Activated CD4-positive, alpha-beta T cell treated with anti-CD3 and anti-CD28 coated beads, Interleukin-2, amount 50 U/mL, for 4 hours (primary cell): Measurements from ENCODE around the gene GALNT15.

Experiments used
- DNase-seq, 2 experiments: peaks; one replicate each; pipeline ENCODE4 v3.0.0-alpha.2; 2020

GALNT15 gene

DNA sequence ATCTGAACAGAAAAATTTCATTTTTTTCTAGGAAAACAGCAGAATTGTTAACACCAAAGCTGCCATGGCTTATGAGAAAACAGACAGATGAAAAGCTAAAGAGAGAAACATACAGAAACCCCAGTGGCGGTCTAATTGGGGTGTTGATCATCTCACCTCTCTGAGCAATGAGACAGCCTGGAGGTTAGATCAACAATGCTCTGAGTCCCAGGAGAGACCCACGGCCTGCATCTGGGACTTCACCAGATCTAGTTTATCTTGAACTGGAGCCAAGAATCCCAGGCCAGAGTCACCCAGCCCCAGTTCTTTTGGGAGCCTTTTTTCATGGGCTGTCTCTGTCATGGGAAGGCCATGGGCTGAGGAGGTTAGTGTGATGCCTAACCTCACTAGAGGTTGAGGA is 3.5 kb upstream of the GALNT15 start:
- no peak for DNase-seq

DNA sequence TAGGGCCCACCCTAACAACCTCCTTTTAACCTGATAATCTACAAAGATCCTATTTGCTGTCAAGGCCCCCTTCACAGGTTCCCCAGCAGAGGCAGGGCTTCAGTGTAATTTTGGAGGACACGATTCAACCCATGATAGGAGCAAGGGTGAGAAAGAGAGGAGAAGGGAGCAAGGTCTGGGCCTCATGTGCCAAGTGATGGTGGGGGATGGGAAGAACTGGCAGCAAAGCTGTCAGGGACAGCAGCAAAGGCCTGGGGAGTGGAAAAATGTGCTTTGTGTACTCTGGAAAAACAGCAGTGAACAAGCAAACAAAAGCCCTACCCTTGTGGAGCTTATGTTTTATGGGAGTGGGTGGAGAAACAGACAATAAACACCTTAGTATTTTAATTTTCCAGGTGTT is 2.7 kb upstream of the GALNT15 start:
- DNase-seq: no peak

DNA sequence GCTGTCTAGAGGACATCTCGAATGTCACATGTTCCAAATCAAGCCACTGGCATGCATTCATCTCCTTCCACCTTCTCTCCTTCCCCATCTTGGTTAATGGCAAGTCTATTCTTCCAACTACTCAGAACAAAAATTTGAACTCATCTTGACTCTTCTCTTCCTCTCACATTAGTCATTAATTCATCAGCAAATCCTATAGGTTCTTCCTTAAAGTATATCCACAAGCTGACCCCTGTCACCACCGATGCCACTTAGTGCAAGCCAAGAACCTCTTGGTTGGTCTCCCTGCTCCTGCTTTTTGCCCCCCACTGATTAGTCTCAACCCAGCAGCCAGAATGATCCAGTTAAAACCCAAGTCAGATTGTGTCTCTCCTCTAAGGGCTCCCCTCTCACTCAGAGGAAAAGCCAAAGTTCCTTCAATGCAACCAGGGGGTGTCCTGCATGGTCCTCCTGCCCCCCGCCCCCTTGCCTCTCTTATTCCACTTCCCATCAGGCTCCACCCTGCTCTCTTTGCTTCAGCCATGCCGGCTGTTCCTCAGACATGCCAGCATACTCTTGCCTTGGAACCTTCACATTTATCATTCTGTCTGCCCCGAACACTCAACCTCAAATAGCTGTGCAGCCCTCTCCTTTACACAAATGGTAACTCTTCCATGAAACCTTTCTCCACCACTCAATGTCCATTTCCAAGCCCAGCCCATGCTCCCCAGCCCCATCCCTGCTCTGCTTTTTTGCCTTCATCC is 1.0 kb upstream of the GALNT15 start:
- no peak for DNase-seq

DNA sequence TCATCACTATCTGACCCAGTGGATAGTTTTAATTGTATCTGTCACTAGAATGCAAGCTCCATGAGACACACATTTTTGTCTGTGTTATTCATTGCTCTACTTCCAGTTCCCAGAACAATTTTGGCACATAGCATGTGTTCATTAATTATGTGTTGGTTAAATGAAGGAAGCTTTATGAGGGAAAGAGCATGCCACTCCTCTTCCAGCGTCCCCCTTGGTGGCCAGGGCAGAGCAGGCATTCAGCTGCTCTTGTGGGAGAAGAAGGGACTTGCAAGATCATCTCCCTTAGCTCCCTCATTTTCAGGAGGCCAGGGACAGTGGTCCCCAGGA is 489 bp upstream of the GALNT15 start:
- no peak for DNase-seq

DNA sequence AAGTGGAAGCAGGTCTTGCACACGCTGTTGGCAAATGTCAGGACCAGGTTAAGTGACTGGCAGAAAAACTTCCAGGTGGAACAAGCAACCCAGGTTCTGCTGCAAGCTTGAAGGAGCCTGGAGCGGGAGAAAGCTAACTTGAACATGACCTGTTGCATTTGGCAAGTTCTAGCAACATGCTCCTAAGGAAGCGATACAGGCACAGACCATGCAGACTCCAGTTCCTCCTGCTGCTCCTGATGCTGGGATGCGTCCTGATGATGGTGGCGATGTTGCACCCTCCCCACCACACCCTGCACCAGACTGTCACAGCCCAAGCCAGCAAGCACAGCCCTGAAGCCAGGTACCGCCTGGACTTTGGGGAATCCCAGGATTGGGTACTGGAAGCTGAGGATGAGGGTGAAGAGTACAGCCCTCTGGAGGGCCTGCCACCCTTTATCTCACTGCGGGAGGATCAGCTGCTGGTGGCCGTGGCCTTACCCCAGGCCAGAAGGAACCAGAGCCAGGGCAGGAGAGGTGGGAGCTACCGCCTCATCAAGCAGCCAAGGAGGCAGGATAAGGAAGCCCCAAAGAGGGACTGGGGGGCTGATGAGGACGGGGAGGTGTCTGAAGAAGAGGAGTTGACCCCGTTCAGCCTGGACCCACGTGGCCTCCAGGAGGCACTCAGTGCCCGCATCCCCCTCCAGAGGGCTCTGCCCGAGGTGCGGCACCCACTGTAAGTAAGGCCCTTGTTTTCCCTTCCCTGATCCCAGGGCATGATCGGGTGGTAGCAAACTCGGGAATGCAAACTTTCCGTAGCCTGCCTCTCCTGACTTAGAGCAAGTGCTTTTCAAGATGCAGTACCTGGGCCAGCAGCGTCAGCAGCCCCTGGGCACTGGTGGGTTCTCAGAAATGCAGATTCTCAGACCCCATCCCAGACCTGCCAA is 759 bp downstream of the GALNT15 start:
- no peak for DNase-seq

DNA sequence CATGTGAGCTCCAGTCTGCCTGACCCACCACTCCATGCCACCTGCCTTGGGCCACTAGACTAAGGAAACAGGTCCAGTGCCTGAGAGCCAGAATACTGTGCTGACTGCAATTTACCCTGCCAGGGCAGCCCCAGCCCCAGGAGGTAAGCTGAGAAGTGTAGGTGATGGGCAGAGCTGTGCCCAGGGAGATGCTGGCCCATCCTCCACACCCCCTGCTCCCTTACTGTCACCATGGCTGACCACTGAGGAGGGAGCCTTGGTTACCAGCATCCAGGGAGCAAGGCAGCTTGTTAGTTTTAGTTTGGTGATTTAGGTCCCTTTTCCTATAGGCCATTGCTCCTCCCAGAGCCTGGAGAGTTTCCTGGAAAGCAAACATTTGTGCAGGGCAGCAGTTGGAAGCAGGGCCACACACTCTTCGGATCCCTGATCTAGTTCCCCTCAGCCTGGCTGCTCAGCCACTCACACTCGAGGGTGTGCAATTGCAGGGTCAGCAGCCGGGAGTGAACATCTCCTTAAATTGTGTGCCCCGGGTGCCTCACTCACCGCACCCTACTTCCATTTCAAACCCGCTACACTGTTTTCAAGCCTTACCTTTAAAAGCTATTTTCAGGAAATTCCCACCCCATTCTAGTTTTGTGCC is 2.0 kb downstream of the GALNT15 start:
- no peak for DNase-seq

DNA sequence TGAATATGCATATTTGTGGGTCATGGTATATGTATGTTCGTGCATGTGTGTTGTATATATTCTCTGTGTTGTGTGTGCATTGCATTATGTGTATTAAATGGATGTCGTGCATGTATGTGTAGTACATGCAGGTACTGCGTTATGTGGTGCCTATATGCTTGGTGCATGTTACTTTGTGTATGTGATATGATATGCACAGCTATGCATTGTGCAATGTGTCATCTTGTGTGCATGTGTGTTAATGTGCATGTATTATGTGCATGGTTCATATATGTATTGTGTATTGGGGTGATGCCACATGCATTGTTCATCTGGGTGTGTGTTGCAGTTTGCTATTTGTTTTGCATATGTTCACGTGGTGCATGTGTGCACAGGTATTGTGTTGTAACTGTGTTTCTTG is 2.9 kb downstream of the GALNT15 start:
- no peak for DNase-seq

DNA sequence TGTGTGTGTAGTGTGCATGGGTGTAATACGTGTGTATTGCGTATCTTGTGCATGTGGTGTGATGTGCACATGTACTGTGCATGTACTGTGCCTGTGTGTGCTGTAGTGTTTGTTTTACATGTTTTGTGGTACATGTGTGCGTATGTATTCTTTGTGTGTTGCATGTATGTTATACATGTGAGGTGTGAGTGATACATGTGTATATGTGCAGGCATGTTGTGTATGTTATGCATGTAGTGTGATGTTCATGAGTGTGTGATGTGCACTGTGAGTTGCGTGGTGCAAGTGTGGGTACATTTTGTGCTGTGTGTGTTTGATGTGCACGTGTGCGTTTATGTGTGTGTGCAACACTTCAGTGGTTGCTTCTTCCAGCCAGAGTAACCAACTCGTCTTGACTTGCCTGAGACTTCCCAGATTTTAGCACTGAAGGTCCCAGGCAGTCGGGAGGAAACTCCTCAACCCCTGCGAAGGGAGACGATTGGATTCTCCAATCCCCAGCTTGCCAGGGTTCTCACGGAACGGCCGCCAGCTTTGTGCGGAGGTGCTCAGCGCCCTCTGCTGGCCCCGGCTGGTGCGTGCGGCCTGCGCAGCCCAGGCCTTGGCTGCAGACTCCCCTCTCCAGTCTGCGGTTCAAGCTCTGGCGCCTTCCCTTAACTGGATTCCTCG is 3.6 kb downstream of the GALNT15 start:
- peak; percentile 38 to 42 for DNase-seq

DNA sequence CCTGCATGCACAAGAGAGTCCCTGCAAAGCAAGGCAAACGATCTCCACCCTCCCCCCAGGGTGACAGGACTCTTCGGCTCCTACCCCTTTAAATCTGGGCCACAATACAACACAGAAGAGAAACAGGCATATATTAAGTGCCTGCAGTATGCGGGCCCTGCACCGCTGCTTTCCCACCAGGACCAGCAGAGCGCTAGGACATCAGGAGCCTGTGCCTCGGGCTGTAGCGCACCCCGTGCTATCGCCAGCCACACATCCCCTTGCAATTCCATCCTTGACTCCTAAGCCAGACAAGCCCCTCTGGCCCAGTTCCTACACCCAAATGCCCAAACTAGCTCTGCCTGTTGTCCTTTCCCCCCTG is 4.1 kb downstream of the GALNT15 start:
- no peak for DNase-seq

DNA sequence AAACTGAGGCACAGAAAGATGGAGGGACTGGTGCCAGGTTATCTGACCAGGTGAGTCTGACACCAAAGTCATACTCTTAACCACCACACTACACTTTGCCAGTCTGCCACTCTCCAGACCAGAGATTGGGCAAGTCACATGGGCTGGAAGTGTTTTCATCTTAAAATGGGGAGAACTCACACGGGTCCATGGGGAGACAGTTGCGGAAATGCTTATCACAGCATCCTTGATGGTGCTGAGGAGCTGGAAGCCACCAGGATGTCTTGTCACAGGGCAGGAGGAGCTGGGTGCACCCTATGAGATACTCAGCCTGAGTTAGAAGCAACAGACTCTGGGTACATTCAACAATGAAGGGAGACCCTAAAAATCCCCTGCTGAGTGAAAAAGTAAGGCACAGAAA is 4.8 kb downstream of the GALNT15 start:
- no peak for DNase-seq

DNA sequence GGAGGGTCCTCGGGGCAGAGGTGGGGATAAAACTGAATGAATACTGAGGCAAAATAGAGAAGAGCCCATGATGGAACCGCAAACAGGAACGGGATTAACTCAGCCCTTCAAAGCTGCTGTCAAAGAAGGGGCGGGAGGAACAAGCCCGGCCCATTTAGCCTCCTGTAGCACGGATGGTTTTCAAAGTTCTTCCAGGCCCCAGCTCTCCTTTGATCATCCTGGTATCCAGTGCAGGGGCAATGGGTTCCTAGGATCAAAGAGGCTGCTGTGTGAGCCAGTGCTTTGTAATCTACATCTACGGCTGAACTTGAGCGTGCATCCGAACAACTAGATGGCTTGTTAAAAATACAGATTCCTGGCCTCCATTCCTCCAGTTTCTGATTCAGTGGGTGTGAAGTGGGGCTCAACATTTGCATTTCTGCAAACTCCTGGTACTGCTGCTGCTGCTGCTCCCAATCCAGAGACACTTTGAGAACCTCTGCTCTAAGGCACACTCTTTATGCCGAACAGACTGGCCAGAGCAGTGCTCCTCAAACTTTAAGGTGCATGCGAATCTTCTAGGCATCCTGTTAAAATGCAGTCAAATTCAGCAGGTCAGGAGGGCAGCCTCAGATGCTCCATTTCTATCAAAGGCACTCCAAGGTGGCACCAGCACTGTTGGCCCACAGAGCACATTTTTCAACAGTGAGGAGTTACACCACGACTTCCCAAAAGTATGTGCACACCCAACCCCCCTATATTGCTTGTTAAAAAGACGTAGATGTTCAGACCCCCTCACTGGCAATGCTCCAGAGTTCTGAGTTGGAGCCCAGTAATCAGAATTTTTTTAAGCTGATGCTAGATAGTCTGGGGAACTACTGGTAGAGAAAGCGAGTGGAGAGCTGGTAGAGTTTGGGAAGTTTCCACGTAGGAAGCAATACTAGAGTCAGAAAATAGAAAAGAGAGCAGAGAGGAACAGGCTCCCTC is 5.6 kb downstream of the GALNT15 start:
- DNase-seq: no peak

DNA sequence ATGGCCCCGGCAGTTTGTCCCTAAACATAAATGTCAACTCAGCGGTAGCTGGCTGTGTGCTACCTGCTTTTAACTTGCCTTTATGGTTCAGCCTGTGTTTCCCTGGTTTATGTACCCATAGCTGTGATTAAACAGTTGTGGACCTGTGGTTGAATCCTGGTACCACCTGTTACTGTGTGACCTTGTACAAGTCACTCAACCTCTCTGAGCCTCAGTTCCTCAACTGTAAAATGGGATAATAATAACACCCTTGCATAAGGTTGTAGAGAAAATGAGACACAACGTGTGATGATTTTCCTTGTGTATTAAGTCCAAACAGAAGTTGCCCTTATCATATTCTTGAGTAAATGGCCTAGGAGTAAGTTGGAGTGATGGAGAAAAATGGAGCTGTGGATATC is 6.3 kb downstream of the GALNT15 start:
- DNase-seq: no peak

DNA sequence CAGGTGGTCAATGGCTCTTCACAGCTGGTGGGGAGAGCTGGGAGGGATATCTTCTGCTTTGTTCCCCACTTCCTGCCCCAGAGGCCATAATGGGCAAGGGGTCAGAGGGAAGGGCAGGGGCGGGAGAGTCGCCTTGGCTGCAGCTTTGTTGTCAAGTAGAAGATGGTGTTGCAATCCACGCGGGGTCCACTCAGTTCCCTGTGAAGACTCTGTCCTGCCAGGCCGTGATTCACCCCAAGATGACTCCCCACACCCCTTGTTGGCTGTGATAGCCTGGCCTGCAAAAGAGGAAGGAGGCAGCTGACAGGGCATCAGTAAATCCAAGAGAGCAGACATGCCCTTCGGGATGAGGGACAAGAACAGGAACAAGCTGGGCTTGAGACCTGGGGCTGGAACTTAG is 6.9 kb downstream of the GALNT15 start:
- DNase-seq: no peak

DNA sequence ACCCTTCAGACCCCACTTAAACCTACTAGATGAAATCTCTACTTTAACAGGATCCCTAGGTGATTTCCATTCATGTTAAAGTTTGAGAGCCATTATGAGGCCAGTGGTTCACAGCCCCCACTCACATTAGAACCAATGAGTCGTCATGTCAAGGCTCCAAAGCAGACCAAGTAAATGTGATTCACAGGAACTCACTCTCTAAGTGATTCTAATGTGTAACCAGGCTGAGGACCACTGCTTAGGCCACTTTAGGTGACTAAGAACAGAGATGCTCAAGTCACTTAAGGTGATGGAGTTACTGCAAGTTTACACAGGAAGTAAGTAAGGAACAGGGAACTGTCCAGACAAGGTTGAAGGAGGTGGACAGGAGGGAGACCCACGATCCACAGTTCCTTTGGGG is 7.7 kb downstream of the GALNT15 start:
- DNase-seq: no peak

DNA sequence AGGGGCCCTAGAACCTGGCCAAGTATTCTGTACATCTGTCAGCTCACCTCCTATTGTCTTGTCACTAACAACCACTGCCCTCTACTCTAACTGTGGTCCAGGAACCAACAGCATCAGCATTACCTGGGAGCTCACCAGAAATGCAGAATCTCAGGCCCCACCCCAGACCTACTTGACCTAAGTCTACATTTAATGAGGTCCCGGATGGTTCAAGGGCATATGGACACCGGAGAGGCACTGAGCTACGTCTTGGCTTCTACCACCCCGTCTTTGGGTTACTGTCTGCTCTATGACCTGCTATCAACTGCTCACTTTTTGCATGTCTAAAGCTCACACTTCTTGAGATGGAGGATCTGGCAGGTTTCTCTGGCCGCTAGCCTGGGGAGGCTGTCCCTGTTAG is 8.1 kb downstream of the GALNT15 start:
- DNase-seq: no peak

DNA sequence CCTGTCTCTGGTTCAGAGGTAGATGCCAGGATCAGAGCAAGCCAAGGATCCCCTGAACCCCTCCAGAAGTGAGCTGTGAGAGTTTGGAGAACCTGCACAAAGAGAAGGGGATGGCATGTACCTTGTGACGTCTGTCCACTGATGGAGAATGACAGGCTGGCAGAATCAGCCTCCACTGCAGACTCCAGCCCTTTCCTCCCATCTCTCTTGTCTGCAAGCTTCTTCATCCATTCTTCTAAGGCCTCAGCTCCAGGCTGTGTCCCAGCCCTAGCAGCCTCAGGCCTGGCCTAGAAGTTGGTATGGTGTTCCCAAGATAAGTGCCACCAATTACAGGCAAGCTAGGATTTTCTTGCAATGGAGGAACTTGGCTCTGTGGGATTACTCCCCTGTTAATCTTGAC is 8.6 kb downstream of the GALNT15 start:
- DNase-seq: no peak

DNA sequence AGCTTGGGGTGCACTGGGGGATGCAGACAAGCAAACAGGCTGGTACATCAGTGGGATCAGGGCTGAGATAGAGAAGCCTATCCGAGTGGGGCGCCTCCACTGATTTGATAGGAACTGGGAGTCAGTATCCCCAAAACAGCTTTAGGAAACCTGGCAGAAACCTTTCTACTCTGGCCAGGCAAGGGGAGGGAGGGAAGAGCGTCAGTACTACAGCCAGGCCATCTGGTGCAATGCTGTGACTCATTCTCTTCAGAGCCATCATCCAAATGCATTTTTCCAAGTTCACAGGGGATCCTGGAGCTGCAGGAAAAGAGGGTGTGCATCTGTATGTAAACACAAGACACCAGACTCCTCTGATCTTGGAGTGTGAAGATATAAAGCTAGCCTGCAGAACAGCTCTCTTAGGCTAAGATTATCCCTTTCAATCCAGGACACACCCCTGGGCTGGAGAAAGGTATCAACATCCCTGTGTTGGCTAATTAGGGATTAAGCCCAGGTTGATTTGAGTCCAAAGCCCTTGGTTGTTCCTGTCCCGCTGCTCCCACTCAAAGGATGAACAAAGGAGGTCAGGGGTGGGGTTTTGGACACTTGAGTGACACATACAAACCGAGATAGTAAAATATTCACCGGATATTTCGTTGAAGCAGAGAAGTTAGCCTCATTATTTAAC is 9.3 kb downstream of the GALNT15 start:
- no peak for DNase-seq

DNA sequence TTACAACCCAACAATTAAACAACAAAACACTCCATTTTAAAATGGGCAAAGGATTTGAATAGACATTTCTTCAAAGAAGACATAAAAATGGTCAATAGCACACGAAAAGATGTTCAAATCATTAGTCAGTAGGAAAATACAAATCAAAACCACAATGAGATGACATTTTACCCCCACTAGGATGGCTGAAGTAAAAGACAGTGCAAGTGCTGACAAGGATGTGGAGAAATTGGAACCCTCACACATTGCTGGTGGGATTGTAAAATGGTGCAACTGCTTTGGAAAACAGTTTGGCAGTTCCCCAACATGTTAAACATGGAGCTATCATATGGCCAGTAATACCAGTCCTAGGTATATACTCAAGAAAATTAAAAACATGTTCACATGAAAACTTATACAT is 11.6 kb downstream of the GALNT15 start:
- no peak for DNase-seq

DNA sequence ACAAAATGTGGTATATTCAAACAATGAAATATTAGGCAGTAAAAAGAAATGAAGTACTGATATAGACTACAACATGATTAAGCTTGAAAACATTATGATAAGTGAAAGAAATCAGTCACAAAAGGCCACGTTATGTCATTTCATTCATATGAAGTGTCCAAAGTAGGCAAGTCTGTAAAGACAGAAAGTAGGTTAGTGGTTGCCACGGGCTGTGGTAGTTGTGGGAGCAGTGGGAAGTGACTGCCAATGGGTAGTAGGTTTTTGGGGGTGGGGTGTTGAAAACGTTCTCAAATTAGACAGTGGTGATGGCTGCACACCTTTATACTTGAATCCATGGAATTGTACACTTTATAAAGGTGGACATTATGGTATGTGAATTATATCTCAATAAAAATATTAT is 12.1 kb downstream of the GALNT15 start:
- no peak for DNase-seq

DNA sequence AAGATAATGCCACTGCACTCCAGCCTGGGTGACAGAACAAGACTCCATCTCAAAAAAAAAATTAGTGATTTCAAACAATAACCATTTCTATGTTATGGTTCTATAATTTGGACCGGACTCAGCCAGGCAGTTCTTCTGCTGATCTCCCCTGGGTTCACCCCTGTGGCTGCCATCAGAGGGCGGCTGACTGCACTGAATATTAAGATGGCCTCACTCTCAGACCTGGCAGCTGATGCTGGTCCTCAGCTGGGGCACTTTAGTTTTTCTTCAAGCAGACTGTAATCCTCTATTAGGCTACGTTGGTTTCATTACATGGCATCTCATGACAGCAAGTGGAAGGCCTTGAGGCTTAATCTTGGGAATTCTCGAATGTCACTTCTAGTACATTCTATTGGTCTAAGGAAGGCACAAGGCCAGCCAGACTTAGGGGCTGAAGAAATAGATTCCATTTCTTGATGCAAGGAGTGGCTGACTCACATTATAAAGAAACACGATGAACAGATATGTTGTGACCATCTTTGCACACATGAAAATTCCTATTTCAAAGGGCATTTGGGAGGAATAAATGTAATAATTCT is 12.8 kb downstream of the GALNT15 start:
- DNase-seq: no peak

DNA sequence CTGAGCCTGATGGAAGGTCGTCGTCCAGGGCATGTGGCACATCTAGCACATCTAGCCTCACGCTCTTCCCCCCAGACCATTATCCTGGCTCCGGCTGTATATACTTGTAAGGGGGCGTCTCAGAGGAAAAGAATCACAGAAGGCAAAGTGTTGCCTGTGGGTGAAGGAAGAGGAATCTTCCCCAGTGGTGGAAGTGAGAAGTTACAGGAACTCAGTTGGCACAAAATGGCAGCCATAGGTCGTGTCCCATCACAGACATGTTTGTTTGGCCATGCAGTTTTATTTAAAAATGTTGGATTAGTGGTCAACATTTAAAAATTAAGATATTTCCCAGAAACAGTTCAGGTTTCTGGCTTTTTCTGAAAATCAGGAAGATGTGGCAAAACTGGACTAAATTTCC is 13.6 kb downstream of the GALNT15 start:
- DNase-seq: no peak
